Measurements from ENCODE around the gene MCM7. TPM values are rescaled to one million over a fixed set of nuclear protein-coding genes. Genes with fewer than 3 reads are reported as not detected.
A peak's percentile ranks its signal among the peaks of the same experiment; 100 is the strongest.

MCM7 gene
- 110 and 116 TPM in 2 replicates for total RNA-seq (2013; cell fraction: nucleolus; rRNA removed)
- total RNA-seq (2014; rRNA removed): 305 and 354 TPM in 2 replicates
- total RNA-seq (2014; rRNA removed; fragmentation: Illumina TruSeq; extraction: Trizol): 165 and 183 TPM in 2 replicates
- total RNA-seq (2021): 292 and 310 TPM in 2 replicates
- polyA plus RNA-seq (2011; ENCODE audit: low read depth): 92.6 TPM
- polyA plus RNA-seq (2011; rRNA removed): 124 and 210 TPM in 2 replicates
- 206 and 336 TPM in 2 replicates for polyA plus RNA-seq (2011; cell fraction: cytosol; rRNA removed)
- 483 and 562 TPM in 2 replicates for polyA plus RNA-seq (2011; cell fraction: nucleus; rRNA removed)
- polyA plus RNA-seq (2012): 130 and 155 TPM in 2 replicates
- 136 and 196 TPM in 2 replicates for polyA plus RNA-seq (2014; fragmentation: Illumina TruSeq; extraction: Trizol)
- 100 to 1,000 TPM; 227 to 234 TPM for polyA plus RNA-seq (2014; fragmentation: Nextera tagmentation; extraction: Ambion mirVana)
- 253 and 264 TPM in 2 replicates for polyA plus RNA-seq (2014; rRNA removed)
- polyA plus RNA-seq (2016; fragmentation: Nextera tagmentation; extraction: Ambion mirVana): 100 to 1,000 TPM; 349 to 383 TPM
- 223 and 271 TPM in 2 replicates for polyA minus RNA-seq (2011; rRNA and poly(A)+ RNA removed)
- 150 and 189 TPM in 2 replicates for polyA minus RNA-seq (2011; cell fraction: cytosol; rRNA and poly(A)+ RNA removed)
- 166 and 289 TPM in 2 replicates for polyA minus RNA-seq (2011; cell fraction: nucleus; rRNA and poly(A)+ RNA removed)
- percentile 95 among the genes with signal in this experiment for Bru-seq, nascent RNA
- BruChase-seq, experiment 1, labeled RNA remaining after a 6-hour chase: percentile 97 among the genes with signal in this experiment
- BruChase-seq, experiment 2, labeled RNA remaining after a 2-hour chase: percentile 96 among the genes with signal in this experiment
- long read RNA-seq, experiment 1, transcript MCM7-201 (15 exons, 2,957 nt): major isoform, 384 of 451 reads
- long read RNA-seq, experiment 1, partial matches to known transcripts: 36 of 451 reads
- long read RNA-seq, experiment 1, other reads (novel, unspliced or antisense): 31 of 451 reads
- long read RNA-seq, experiment 2, transcript MCM7-201 (15 exons, 2,957 nt): major isoform, 1,670 of 1,837 reads
- long read RNA-seq, experiment 2, partial matches to known transcripts: 83 of 1,837 reads
- long read RNA-seq, experiment 2, other reads (novel, unspliced or antisense): 80 of 1,837 reads

DNA sequence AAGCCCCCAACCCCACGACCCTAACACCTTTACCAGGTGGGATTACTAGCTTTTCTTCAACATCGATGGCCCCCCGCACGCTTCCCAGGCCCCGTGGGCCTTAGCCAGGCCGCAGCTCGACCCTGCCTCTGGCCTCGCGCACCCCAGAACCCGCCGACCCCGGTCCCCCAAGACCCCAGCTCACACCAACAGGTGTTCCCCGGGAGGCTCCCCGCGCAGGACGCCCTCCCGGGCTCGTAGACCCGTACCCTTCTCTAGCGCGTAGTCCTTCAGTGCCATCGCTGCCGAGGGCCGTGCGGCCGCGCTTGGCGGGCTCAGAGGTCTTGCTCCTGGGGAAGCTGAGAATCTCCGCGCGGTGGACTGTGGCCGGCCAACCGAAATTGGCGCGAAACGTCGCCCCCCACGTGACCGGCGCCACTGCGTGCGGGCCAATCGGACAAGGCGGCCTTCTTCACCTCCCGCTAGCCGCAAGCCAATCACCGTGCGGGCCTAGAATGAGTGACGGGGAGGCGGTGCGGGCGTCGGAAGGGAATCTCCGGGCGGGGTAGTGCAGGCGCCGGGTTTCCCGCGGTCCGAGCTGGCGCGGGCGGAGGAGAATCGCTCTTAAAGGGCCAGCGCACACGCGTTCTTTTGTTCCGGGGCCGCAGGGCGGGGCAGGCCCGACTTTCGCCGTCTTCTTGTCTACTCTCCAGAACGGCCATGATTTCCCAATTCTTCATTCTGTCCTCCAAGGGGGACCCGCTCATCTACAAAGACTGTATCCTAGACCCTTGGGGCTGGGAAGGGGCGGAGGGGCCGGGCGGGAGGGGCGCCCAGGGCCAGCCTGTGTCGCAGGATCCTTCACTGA is at the start of gene MCM7, which contains the start of gene AP4M1:
TSS of gene MCM7 (minus strand) at position 382 of the 847 bp plus-strand sequence. CDS start at position 279, 103 bp downstream.
TSS of gene AP4M1 (plus strand) at position 628 of the 847 bp plus-strand sequence. CDS start at position 700, 72 bp downstream.
- ChIA-PET CTCF (interaction anchor here (0.7 to 1.7 kb wide), 13 partner anchors 12 to 789 kb away, joined by 3 to 11 read pairs (median 3); no protein-coding TSS in a partner anchor), SMC1A (ENCODE audit: uncharacterized antibody, unreplicated experiment) (interaction anchor here (0.7 to 2.4 kb wide), 11 partner anchors 12 to 119 kb away, joined by 3 to 14 read pairs (median 3); no protein-coding TSS in a partner anchor), POLR2A (interaction anchor here (0.5 to 2.9 kb wide), 28 partner anchors 11 to 534 kb away, joined by 3 to 39 read pairs (median 4); partner anchors contain the start of genes CNPY4, COPS6, GAL3ST4 and LAMTOR4), RAD21 (ENCODE audit: unreplicated experiment) (interaction anchor here (0.8 to 2.7 kb wide), 9 partner anchors 13 to 437 kb away, joined by 3 to 23 read pairs (median 5); partner anchors contain the start of genes MBLAC1 and TRIM4)
- in situ Hi-C loops (cut with MboI): no loop called here
- peak within 1 kb of the TSS; percentile 88 for H3K4me3 ChIP-seq
- DNase-seq (ENCODE audit: low read depth, low spot score) (peak; percentile 92), FAIRE-seq (peak; percentile 97), ATAC-seq (peak; percentile 94)
- under 1% methylated on average over 71 of the region's 80 CpGs for WGBS (ENCODE audit: insufficient coverage, insufficient replicate concordance, low lambda C conversion rate, missing lambda C conversion rate)
- peak within 1 kb of the TSS; percentile 97 for H3K27ac ChIP-seq (ENCODE audit: control insufficient read depth, insufficient read depth)
- H3K79me2 ChIP-seq (ENCODE audit: control insufficient read depth, insufficient read depth, low read length): peaks cover 29% of the 10 kb centered on the region
- no peaks in the 10 kb centered on the region for H3K27me3 ChIP-seq (replicated peaks in 1 of 2; ENCODE audit: control insufficient read depth in 2 of 2, insufficient read depth in 2 of 2, low read length in 1 of 2)
- H3K9me3 ChIP-seq (replicated peaks; ENCODE audit: control insufficient read depth, insufficient read depth, low read length): no peaks in the 10 kb centered on the region
- no TSS peak for BruUV-seq (replicated peaks)
- peak within 1 kb of the TSS; percentile 72 for H2AFZ ChIP-seq (ENCODE audit: control insufficient read depth, low read depth, low read length)
- peak within 1 kb of the TSS; percentile 80 for H3K4me2 ChIP-seq (ENCODE audit: control insufficient read depth, insufficient read depth)
- intact Hi-C loops (cut with micrococcal nuclease; ENCODE audit: unreplicated experiment): loop anchor here (1.0 to 2.0 kb wide), 3 partner anchors 19 to 48 kb away; partner anchors contain the start of gene LAMTOR4
- H4K20me1 ChIP-seq (ENCODE audit: control insufficient read depth, insufficient read depth): no peaks in the 10 kb centered on the region
- H3K36me3 ChIP-seq (ENCODE audit: control insufficient read depth in 2 of 2, insufficient read depth in 2 of 2, low read length in 1 of 2): peaks cover 27% of the 10 kb centered on the region in 2 experiments
- H3K9ac ChIP-seq (ENCODE audit: control insufficient read depth, insufficient read depth, low read length): peak within 1 kb of the TSS; percentile 98
- peaks cover 16% of the 10 kb centered on the region for H3K4me1 ChIP-seq (ENCODE audit: control insufficient read depth, insufficient read depth, low read length)
- TF ChIP-seq POLR2AphosphoS2 (IDR thresholded peaks at IDR 0.05; ENCODE audit: low read depth, low read length): no peak
- TF ChIP-seq CBFB (IDR thresholded peaks at IDR 0.05; ENCODE audit: low read depth): peak; percentile 53
- TF ChIP-seq, protein P1, sequence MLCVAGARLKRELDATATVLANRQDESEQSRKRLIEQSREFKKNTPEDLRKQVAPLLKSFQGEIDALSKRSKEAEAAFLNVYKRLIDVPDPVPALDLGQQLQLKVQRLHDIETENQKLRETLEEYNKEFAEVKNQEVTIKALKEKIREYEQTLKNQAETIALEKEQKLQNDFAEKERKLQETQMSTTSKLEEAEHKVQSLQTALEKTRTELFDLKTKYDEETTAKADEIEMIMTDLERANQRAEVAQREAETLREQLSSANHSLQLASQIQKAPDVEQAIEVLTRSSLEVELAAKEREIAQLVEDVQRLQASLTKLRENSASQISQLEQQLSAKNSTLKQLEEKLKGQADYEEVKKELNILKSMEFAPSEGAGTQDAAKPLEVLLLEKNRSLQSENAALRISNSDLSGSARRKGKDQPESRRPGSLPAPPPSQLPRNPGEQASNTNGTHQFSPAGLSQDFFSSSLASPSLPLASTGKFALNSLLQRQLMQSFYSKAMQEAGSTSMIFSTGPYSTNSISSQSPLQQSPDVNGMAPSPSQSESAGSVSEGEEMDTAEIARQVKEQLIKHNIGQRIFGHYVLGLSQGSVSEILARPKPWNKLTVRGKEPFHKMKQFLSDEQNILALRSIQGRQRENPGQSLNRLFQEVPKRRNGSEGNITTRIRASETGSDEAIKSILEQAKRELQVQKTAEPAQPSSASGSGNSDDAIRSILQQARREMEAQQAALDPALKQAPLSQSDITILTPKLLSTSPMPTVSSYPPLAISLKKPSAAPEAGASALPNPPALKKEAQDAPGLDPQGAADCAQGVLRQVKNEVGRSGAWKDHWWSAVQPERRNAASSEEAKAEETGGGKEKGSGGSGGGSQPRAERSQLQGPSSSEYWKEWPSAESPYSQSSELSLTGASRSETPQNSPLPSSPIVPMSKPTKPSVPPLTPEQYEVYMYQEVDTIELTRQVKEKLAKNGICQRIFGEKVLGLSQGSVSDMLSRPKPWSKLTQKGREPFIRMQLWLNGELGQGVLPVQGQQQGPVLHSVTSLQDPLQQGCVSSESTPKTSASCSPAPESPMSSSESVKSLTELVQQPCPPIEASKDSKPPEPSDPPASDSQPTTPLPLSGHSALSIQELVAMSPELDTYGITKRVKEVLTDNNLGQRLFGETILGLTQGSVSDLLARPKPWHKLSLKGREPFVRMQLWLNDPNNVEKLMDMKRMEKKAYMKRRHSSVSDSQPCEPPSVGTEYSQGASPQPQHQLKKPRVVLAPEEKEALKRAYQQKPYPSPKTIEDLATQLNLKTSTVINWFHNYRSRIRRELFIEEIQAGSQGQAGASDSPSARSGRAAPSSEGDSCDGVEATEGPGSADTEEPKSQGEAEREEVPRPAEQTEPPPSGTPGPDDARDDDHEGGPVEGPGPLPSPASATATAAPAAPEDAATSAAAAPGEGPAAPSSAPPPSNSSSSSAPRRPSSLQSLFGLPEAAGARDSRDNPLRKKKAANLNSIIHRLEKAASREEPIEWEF (IDR thresholded peaks at IDR 0.05; ENCODE audit: insufficient replicate concordance, low read depth, low read length): no peak
- TF ChIP-seq, protein P2, sequence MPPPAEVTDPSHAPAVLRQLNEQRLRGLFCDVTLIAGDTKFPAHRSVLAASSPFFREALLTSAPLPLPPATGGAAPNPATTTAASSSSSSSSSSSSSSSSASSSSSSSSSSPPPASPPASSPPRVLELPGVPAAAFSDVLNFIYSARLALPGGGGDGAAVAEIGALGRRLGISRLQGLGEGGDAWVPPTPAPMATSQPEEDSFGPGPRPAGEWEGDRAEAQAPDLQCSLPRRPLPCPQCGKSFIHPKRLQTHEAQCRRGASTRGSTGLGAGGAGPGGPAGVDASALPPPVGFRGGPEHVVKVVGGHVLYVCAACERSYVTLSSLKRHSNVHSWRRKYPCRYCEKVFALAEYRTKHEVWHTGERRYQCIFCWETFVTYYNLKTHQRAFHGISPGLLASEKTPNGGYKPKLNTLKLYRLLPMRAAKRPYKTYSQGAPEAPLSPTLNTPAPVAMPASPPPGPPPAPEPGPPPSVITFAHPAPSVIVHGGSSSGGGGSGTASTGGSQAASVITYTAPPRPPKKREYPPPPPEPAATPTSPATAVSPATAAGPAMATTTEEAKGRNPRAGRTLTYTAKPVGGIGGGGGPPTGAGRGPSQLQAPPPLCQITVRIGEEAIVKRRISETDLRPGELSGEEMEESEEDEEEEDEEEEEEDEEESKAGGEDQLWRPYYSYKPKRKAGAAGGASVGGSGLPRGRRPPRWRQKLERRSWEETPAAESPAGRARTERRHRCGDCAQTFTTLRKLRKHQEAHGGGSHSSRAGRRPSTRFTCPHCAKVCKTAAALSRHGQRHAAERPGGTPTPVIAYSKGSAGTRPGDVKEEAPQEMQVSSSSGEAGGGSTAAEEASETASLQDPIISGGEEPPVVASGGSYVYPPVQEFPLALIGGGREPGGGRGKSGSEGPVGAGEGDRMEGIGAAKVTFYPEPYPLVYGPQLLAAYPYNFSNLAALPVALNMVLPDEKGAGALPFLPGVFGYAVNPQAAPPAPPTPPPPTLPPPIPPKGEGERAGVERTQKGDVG (CRISPR knock-in tag; IDR thresholded peaks at IDR 0.05): no peak
